ENCODE measurements around the gene CRYBG2. TPM values are rescaled to one million over a fixed set of nuclear protein-coding genes. Genes with fewer than 3 reads are reported as not detected.

CRYBG2 gene
- total and polyA plus RNA-seq, 2 of the 8 experiments (the other 6 are each of a cell fraction or from before 2014, with no cell fraction given): 14.2 to 17.0 TPM

DNA sequence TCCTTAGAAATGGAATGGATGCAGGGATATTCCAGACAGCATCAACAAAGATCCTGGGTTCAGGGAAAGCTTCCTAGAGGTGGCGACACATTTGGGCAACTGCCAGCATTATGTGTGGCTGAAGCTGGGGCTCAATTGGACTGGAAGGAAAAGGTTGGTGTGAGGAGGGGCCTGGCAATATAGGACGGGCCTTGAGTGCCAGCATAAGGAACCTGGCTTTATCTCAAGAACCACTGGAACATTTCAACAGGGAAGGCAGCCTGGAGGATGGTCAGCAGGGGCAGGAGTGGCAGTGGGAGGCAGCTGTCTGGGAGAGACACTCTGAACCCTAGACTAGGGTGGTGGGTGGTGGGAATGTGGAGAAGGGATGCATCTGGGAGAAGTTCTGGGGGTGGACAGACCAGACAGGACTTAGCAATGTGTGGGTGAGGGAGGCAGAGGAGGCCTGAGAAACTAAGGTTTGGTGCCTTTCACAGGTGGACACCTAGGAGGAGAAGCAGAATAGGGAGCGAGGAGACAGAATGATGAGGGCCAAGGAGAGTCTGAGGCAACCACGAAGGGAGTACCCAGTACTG is 70.6 kb downstream of the CRYBG2 start (continued):
- TF ChIP-seq RXRA (IDR thresholded peaks at IDR 0.05; ENCODE audit: insufficient read depth, low read depth, low read length): no peak
- no peak for TF ChIP-seq JUND (IDR thresholded peaks at IDR 0.05; ENCODE audit: low read length)
- no peak for TF ChIP-seq USF2 (IDR thresholded peaks at IDR 0.05; ENCODE audit: low read length)
- no peak for TF ChIP-seq SP1 (IDR thresholded peaks at IDR 0.05; ENCODE audit: low read depth, low read length)
- TF ChIP-seq NANOG (IDR thresholded peaks at IDR 0.05; ENCODE audit: insufficient read depth, low read depth, low read length, poor library complexity, severe bottlenecking): no peak
- TF ChIP-seq KDM5A (IDR thresholded peaks at IDR 0.05; ENCODE audit: low read length): no peak
